Bronchial epithelial cell (primary cell): ENCODE measurements around the gene ELMO3. TPM values are rescaled to one million over a fixed set of nuclear protein-coding genes. Genes with fewer than 3 reads are reported as not detected.

Source experiments
- DNase-seq: peaks from one replicate; pipeline ENCODE4 v3.0.0-alpha.2; 2010; ENCODE audit warnings: low read depth
- FAIRE-seq: peaks from 2 replicates; lab custom pipeline; 2011; peaks lifted over from hg19 to GRCh38; lab: Jason Lieb, UNC
- H3K27me3 ChIP-seq: 2 replicates; pipeline ENCODE4 v1.5.1; 2011; ENCODE audit warnings: low read length; ENCODE audit not compliant: control insufficient read depth, insufficient read depth
- H3K36me3 ChIP-seq: 2 replicates; pipeline ENCODE4 v1.5.1; 2011; ENCODE audit warnings: low read length; ENCODE audit not compliant: control insufficient read depth, insufficient read depth
- H3K4me3 ChIP-seq: 2 replicates; pipeline ENCODE4 v1.5.1; 2011; ENCODE audit warnings: mild to moderate bottlenecking, low read depth, low read length, control low read depth
- total RNA-seq: library from RNA; depleted of rRNA; stranded (reverse); fragments of >200 nt; gene quantifications from 2 replicates; pipeline ENCODE4 v1.2.1, GENCODE V29; 2014
- TF ChIP-seq, protein P1 (sequence below): IDR thresholded peaks from 2 replicates; pipeline ENCODE4 v1.5.1; 2011; ENCODE audit warnings: mild to moderate bottlenecking, moderate library complexity, low read length, control low read depth, inconsistent platforms; ENCODE audit not compliant: insufficient read depth, severe bottlenecking

Gene ELMO3
- total RNA-seq, 1 donor from 2014 or later, result 44.0 TPM

GRCh38 chr16:67223992-67224391, 25.1 kb downstream of the ELMO3 start:
- Histone ChIP-seq H3K36me3 (peaks cover 2% of the 10 kb centered on the region), H3K27me3 (no peaks in the 10 kb centered on the region), H3K4me3 (no peak overlapping the region)
- no peak for DNase-seq
- TF ChIP-seq, protein P1, sequence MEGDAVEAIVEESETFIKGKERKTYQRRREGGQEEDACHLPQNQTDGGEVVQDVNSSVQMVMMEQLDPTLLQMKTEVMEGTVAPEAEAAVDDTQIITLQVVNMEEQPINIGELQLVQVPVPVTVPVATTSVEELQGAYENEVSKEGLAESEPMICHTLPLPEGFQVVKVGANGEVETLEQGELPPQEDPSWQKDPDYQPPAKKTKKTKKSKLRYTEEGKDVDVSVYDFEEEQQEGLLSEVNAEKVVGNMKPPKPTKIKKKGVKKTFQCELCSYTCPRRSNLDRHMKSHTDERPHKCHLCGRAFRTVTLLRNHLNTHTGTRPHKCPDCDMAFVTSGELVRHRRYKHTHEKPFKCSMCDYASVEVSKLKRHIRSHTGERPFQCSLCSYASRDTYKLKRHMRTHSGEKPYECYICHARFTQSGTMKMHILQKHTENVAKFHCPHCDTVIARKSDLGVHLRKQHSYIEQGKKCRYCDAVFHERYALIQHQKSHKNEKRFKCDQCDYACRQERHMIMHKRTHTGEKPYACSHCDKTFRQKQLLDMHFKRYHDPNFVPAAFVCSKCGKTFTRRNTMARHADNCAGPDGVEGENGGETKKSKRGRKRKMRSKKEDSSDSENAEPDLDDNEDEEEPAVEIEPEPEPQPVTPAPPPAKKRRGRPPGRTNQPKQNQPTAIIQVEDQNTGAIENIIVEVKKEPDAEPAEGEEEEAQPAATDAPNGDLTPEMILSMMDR, result no peak
- FAIRE-seq, result no peak

DNA sequence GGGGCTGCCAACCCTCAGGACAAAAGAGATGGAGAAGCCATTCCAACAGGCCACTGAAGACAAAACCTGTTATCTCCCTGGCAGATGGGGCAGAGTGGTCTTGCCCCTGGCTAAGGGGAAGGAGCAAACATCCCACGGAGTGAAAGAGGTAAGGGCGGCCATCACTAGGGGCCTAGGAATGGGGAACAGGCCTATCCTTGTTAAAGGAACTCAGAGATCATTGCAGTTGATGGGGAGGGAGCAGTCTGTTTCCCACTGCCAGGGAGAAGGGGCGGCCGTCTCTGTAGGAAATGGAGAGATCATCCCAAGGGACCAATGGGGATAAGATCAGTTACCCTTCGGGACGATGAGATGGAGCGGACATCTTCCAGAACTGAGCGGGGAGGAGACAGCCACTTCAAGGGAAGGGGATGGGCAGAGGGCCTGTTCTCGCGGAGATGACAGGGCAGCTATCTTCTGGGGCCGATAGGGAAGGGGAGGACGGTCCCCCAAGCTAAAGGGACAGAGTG, 27.4 kb downstream of the ELMO3 start:
- H3K36me3 ChIP-seq, result peaks cover 14% of the 10 kb centered on the region
- peak overlapping the region; percentile 82 for H3K4me3 ChIP-seq
- FAIRE-seq, result no peak
- DNase-seq, result no peak
- TF ChIP-seq, protein P1, result no peak
- H3K27me3 ChIP-seq, result no peaks in the 10 kb centered on the region

DNA sequence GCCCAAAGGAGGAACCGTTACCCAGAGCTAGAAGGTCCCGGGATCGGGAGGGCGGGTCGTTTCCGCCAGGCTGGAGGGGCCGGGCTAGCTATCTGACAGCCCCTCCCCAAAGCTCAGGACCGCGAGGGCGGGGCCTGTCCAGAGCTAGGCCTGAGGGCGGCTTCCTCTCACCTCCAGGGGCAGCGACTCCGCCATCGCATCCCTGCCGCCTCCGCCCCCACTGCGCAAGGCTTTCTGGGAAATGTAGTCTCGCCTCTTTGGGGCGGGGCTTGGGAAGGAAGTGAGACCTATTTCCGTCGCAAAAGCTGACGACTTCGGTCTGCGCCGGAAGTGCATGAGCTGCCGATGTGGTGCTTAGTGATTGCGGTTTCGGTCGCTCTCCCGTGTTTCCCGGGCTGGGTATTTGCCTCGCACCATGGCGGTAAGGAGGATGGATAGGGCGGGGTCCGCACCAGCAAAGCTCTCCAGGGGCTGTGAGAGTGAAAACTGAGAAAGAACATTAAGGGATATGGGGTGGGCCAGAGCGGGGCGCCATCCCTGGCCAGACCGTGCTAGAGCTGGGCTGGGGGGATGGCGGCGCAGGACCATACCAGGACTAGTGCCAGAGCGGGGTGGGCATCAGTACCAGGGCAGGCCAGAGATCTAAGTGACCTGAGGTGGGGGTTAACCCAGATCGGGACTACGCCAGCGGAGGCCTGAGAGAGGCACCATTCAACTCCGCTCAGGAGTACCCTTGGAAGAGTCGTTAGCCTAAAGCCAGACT, 28.1 kb downstream of the ELMO3 start, which contains the start of gene TMEM208:
TSS of gene TMEM208 (plus strand) at position 327 of the 763 bp plus-strand sequence. CDS start at position 416, 89 bp downstream.
- Histone ChIP-seq H3K27me3 (no peaks in the 10 kb centered on the region), H3K36me3 (peaks cover 20% of the 10 kb centered on the region), H3K4me3 (peak within 1 kb of the TSS; percentile 82)
- DNase-seq (peak; percentile 93), FAIRE-seq (no peak)
- TF ChIP-seq, protein P1, result peak; percentile 14

DNA sequence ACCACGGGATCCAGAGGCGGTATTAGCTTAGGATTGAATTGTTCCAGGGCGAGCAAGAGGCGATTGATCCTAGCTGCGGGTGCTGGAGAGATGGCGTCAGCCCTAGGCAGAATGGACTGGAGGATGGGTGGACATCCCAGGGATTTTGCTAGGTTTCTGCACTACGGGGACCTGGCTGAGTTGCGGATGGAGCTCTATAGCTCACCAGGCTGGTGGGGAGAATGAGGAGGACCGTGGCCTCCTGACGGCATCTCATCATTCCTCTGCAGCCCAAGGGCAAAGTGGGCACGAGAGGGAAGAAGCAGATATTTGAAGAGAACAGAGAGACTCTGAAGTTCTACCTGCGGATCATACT, 28.6 kb downstream of the ELMO3 start:
- H3K36me3 ChIP-seq, result peaks cover 21% of the 10 kb centered on the region
- FAIRE-seq (no peak), DNase-seq (no peak)

GRCh38 chr16:67228034-67228785, 29.3 kb downstream of the ELMO3 start:
- TF ChIP-seq, protein P1, result no peak
- DNase-seq (no peak), FAIRE-seq (no peak)
- peak overlapping the region; percentile 82 for H3K4me3 ChIP-seq
- peaks cover 21% of the 10 kb centered on the region for H3K36me3 ChIP-seq
- H3K27me3 ChIP-seq, result no peaks in the 10 kb centered on the region

More for the DNA sequence above, 28.6 kb downstream of the ELMO3 start:
- TF ChIP-seq, protein P1, result no peak
- Histone ChIP-seq H3K4me3 (peak overlapping the region; percentile 82), H3K27me3 (no peaks in the 10 kb centered on the region)
